Sigmoid colon (tissue), 7 donors: ENCODE results near the gene AXIN1. TPM values are rescaled to one million over a fixed set of nuclear protein-coding genes. Genes with fewer than 3 reads are reported as not detected.

ENCODE experiments used
- DNase-seq: peaks from one replicate; pipeline ENCODE4 v3.0.0-alpha.2; 2019
- H3K27ac ChIP-seq, 4 donors: fragments of 200-600 bp; sonication (generic); one replicate each; pipeline ENCODE4 v1.5.1; 2016 to 2019; ENCODE audit warnings: mild to moderate bottlenecking in 1 of 4
- H3K27me3 ChIP-seq, 3 donors: fragments of 200-600 bp; sonication (generic); one replicate each; pipeline ENCODE4 v1.5.1; 2019; ENCODE audit warnings: mild to moderate bottlenecking in 1 of 3
- H3K36me3 ChIP-seq, 4 donors: fragments of 200-600 bp; sonication (generic); one replicate each; pipeline ENCODE4 v1.5.1; 2016 to 2019
- H3K4me1 ChIP-seq, 4 donors: fragments of 200-600 bp; sonication (generic); one replicate each; pipeline ENCODE4 v1.5.1; 2017 to 2019
- H3K4me3 ChIP-seq, 4 donors: fragments of 200-600 bp; sonication (generic); one replicate each; pipeline ENCODE4 v1.5.1; 2017 to 2019; ENCODE audit warnings: mild to moderate bottlenecking in 2 of 4, moderate library complexity in 1 of 4
- H3K9me3 ChIP-seq, 4 donors: fragments of 200-600 bp in 3 of 4; sonication (generic) in 3 of 4; one replicate each; pipeline versions ENCODE4 v1.5.1 to v1.6.1; 2013 to 2019
- CTCF ChIP-seq, 4 experiments: fragments of 450-650 bp in 3 of 4; fragments of 200-600 bp in 1 of 4; IDR thresholded peaks; one replicate each; pipeline ENCODE4 v1.5.1; 2016 to 2019; ENCODE audit warnings: antibody characterized with exemption in 4 of 4, mild to moderate bottlenecking in 3 of 4, moderate library complexity in 2 of 4
- EP300 ChIP-seq, 4 donors: sonication (generic); formaldehyde crosslinking; IDR thresholded peaks; one replicate each; pipeline ENCODE4 v1.6.1; 2017; ENCODE audit warnings: antibody characterized with exemption in 4 of 4
- POLR2A ChIP-seq, 2 donors: fragments of 450-650 bp; IDR thresholded peaks; one replicate each; pipeline ENCODE4 v1.6.1; 2016; ENCODE audit warnings: antibody characterized with exemption in 2 of 2, mild to moderate bottlenecking in 2 of 2, moderate library complexity in 2 of 2
- POLR2AphosphoS5 ChIP-seq, 4 donors: sonication (generic); formaldehyde crosslinking; IDR thresholded peaks; one replicate each; pipeline ENCODE4 v1.6.1; 2017; ENCODE audit warnings: antibody characterized with exemption in 4 of 4
- WGBS, 2 donors: extraction: QIAGEN DNeasy Blood & Tissue Kit; methylation state at CpG; one replicate each; pipeline ENCODE4 v1.1.7; 2013; 5-methylcytosine and 5-hydroxymethylcytosine counted together
- intact Hi-C: fragments of 100-400 bp; cut with DNase I; formaldehyde crosslinking; loops from one replicate; pipeline ENCODE4 v1.15.1; 2023
- polyA plus RNA-seq, 3 donors: library from polyadenylated mRNA; stranded (reverse); fragments of 200-250 nt; gene quantifications; one replicate each; pipeline ENCODE4 v1.2.3, GENCODE V29; 2013
- total RNA-seq, 4 donors: library from RNA; depleted of rRNA; stranded (reverse); fragments of >200 nt; gene quantifications; one replicate each; pipeline ENCODE4 v1.1.0, GENCODE V29; 2016
- donor health status: healthy with polysubstance abuse.
- donor health status: Bipolar disorder and iron deficiency.
- donor health status: healthy.

The AXIN1 gene
- total and polyA plus RNA-seq, 7 donors: 17.9 to 33.4 (median 28.2) TPM

GRCh38 chr16:296276-296675 is 56.2 kb downstream of the AXIN1 start:
- no peaks in the 10 kb centered on the region for H3K9me3 ChIP-seq
- H3K36me3 ChIP-seq: peaks cover 9 to 55% (median 28%) of the 10 kb centered on the region in 4 donors
- no peaks in the 10 kb centered on the region for H3K27me3 ChIP-seq
- no peak for DNase-seq
- H3K27ac ChIP-seq: no peak overlapping the region
- 95% methylated on average over 14 of the region's 14 CpGs for WGBS, 2 donors
- intact Hi-C loops: no loop called here
- TF ChIP-seq EP300 (IDR thresholded peaks at IDR 0.05): no peak
- no peak for TF ChIP-seq POLR2AphosphoS5 (IDR thresholded peaks at IDR 0.05)
- TF ChIP-seq POLR2A (IDR thresholded peaks at IDR 0.05): no peak
- no peak for TF ChIP-seq CTCF (IDR thresholded peaks at IDR 0.05)
- no peak overlapping the region for H3K4me3 ChIP-seq
- H3K4me1 ChIP-seq: no peaks in the 10 kb centered on the region

GRCh38 chr16:293043-293775 is 59.3 kb downstream of the AXIN1 start:
- H3K27me3 ChIP-seq: no peaks in the 10 kb centered on the region
- no peak for DNase-seq
- 93 to 96% methylated on average over 32 of the region's 32 CpGs for WGBS, 2 donors
- H3K36me3 ChIP-seq: peaks cover 9 to 81% (median 47%) of the 10 kb centered on the region in 4 donors
- H3K4me3 ChIP-seq: no peak overlapping the region
- no peak overlapping the region for H3K27ac ChIP-seq
- H3K9me3 ChIP-seq: no peaks in the 10 kb centered on the region
- intact Hi-C loops: no loop called here
- TF ChIP-seq EP300 (IDR thresholded peaks at IDR 0.05) (no peak), POLR2AphosphoS5 (IDR thresholded peaks at IDR 0.05) (no peak), POLR2A (IDR thresholded peaks at IDR 0.05) (no peak), CTCF (IDR thresholded peaks at IDR 0.05) (no peak)
- no peaks in the 10 kb centered on the region for H3K4me1 ChIP-seq

- DNase-seq: no peak
- intact Hi-C loops: no loop called here
- Histone ChIP-seq H3K4me3 (no peak overlapping the region), H3K27ac (no peak overlapping the region), H3K4me1 (no peaks in the 10 kb centered on the region), H3K36me3 (peaks cover 9 to 80% (median 40%) of the 10 kb centered on the region in 4 donors), H3K9me3 (no peaks in the 10 kb centered on the region), H3K27me3 (no peaks in the 10 kb centered on the region)
- TF ChIP-seq POLR2AphosphoS5 (IDR thresholded peaks at IDR 0.05) (no peak), POLR2A (IDR thresholded peaks at IDR 0.05) (no peak), EP300 (IDR thresholded peaks at IDR 0.05) (no peak), CTCF (IDR thresholded peaks at IDR 0.05) (no peak)
- WGBS, 2 donors: 90 to 96% methylated on average over 17 of the region's 17 CpGs
These were observed 61.0 kb downstream of the AXIN1 start for GRCh38 chr16:291539-291938.

- DNase-seq: no peak
- Histone ChIP-seq H3K36me3 (peaks cover 9 to 73% (median 39%) of the 10 kb centered on the region in 4 donors), H3K27ac (no peak overlapping the region), H3K27me3 (no peaks in the 10 kb centered on the region), H3K4me1 (no peaks in the 10 kb centered on the region), H3K9me3 (no peaks in the 10 kb centered on the region), H3K4me3 (no peak overlapping the region)
- 95 to 96% methylated on average over 50 of the region's 50 CpGs for WGBS, 2 donors
- intact Hi-C loops: no loop called here
- no peak for TF ChIP-seq POLR2A (IDR thresholded peaks at IDR 0.05)
- TF ChIP-seq CTCF (IDR thresholded peaks at IDR 0.05): no peak
- TF ChIP-seq EP300 (IDR thresholded peaks at IDR 0.05): no peak
These were observed 61.7 kb downstream of the AXIN1 start for GRCh38 chr16:290681-291405.
